ENCODE data around the gene RPS6KA1. TPM values are rescaled to one million over a fixed set of nuclear protein-coding genes. Genes with fewer than 3 reads are reported as not detected.

RPS6KA1 gene
- total and polyA plus RNA-seq, 3 experiments from 2014 or later = 187 to 193 (median 189) TPM

GRCh38 chr1:26533951-26534509 is 4.5 kb downstream of the RPS6KA1 start:
- Histone ChIP-seq H3K36me3 (ENCODE audit: insufficient read depth, low read length) (no peaks in the 10 kb centered on the region), H3K27ac (ENCODE audit: low read depth, low read length) (no peak overlapping the region), H3K27me3 (ENCODE audit: insufficient read depth, low read length, poor library complexity, severe bottlenecking) (no peaks in the 10 kb centered on the region), H3K4me3 (ENCODE audit: low read length) (no peak overlapping the region), H3K4me1 (ENCODE audit: insufficient read depth, low read length) (peaks cover 63% of the 10 kb centered on the region), H3K9me3 (ENCODE audit: low read length) (no peaks in the 10 kb centered on the region)
- ChIA-PET CTCF (no interaction called here), POLR2A (no interaction called here)
- H3K27me3 Mint-ChIP-seq = no peaks in the 10 kb centered on the region
- H3K4me3 Mint-ChIP-seq = peak overlapping the region in 1 of 7 donors; percentile 10
- H3K9me3 Mint-ChIP-seq = no peaks in the 10 kb centered on the region
- no peak for DNase-seq
- H3K27ac Mint-ChIP-seq = peak overlapping the region in 6 of 8 donors; percentile 17 to 86 (median 60)
- no peaks in the 10 kb centered on the region for H3K36me3 Mint-ChIP-seq
- H3K4me1 Mint-ChIP-seq = peaks cover 48 to 68% (median 48%) of the 10 kb centered on the region in 3 donors

- no peak for DNase-seq
- CTCF ChIA-PET = interaction anchor here (1.3 kb wide), 1 partner anchor 35 kb away, joined by 8 read pairs; no protein-coding TSS in a partner anchor
- H3K27me3 ChIP-seq (ENCODE audit: insufficient read depth, low read length, poor library complexity, severe bottlenecking) = no peaks in the 10 kb centered on the region
- H3K4me3 ChIP-seq (ENCODE audit: low read length) = no peak overlapping the region
- H3K36me3 Mint-ChIP-seq = no peaks in the 10 kb centered on the region
- peaks cover 74% of the 10 kb centered on the region for H3K4me1 ChIP-seq (ENCODE audit: insufficient read depth, low read length)
- H3K4me1 Mint-ChIP-seq = peaks cover 54 to 73% (median 54%) of the 10 kb centered on the region in 3 donors
- no peak overlapping the region for H3K27ac ChIP-seq (ENCODE audit: low read depth, low read length)
- peaks cover 0 to 1% of the 10 kb centered on the region in 2 donors for H3K27me3 Mint-ChIP-seq
- no peaks in the 10 kb centered on the region for H3K9me3 ChIP-seq (ENCODE audit: low read length)
- H3K27ac Mint-ChIP-seq = peak overlapping the region in 6 of 8 donors; percentile 60 to 88 (median 72)
- POLR2A ChIA-PET = no interaction called here
- H3K36me3 ChIP-seq (ENCODE audit: insufficient read depth, low read length) = no peaks in the 10 kb centered on the region
- peak overlapping the region in 3 of 7 donors; percentile 6 to 82 (median 52) for H3K4me3 Mint-ChIP-seq
- H3K9me3 Mint-ChIP-seq = no peaks in the 10 kb centered on the region
Observed at GRCh38 chr1:26535201-26535600, 5.6 kb downstream of the RPS6KA1 start.

GRCh38 chr1:26536081-26536480 is 6.5 kb downstream of the RPS6KA1 start:
- H3K27ac ChIP-seq (ENCODE audit: low read depth, low read length) = no peak overlapping the region
- Mint-ChIP-seq H3K4me1 (peaks cover 51 to 69% (median 52%) of the 10 kb centered on the region in 3 donors), H3K27me3 (peaks cover 0 to 1% of the 10 kb centered on the region in 2 donors), H3K27ac (peak overlapping the region in 3 of 8 donors; percentile 12 to 70 (median 63)), H3K9me3 (no peaks in the 10 kb centered on the region), H3K36me3 (no peaks in the 10 kb centered on the region), H3K4me3 (no peak overlapping the region)
- H3K4me3 ChIP-seq (ENCODE audit: low read length) = no peak overlapping the region
- ChIA-PET POLR2A (interaction anchor here (0.6 kb wide), 1 partner anchor 41 kb away, joined by 3 read pairs; no protein-coding TSS in a partner anchor), CTCF (interaction anchor here (0.6 to 0.9 kb wide), 2 partner anchors 10 to 798 kb away, joined by 3 to 4 read pairs; no protein-coding TSS in a partner anchor)
- no peaks in the 10 kb centered on the region for H3K27me3 ChIP-seq (ENCODE audit: insufficient read depth, low read length, poor library complexity, severe bottlenecking)
- no peaks in the 10 kb centered on the region for H3K9me3 ChIP-seq (ENCODE audit: low read length)
- H3K4me1 ChIP-seq (ENCODE audit: insufficient read depth, low read length) = peaks cover 70% of the 10 kb centered on the region
- H3K36me3 ChIP-seq (ENCODE audit: insufficient read depth, low read length) = no peaks in the 10 kb centered on the region
- no peak for DNase-seq

- peaks cover 49 to 68% (median 55%) of the 10 kb centered on the region in 3 donors for H3K4me1 Mint-ChIP-seq
- H3K27me3 Mint-ChIP-seq = peaks cover 0 to 1% of the 10 kb centered on the region in 2 donors
- ChIA-PET POLR2A (no interaction called here), CTCF (interaction anchor here (0.9 to 6.4 kb wide), 2 partner anchors 7 to 11 kb away, joined by 4 to 54 read pairs; partner anchors contain the start of gene RPS6KA1)
- Histone ChIP-seq H3K36me3 (ENCODE audit: insufficient read depth, low read length) (no peaks in the 10 kb centered on the region), H3K27me3 (ENCODE audit: insufficient read depth, low read length, poor library complexity, severe bottlenecking) (no peaks in the 10 kb centered on the region), H3K4me3 (ENCODE audit: low read length) (no peak overlapping the region), H3K27ac (ENCODE audit: low read depth, low read length) (no peak overlapping the region), H3K4me1 (ENCODE audit: insufficient read depth, low read length) (peaks cover 70% of the 10 kb centered on the region), H3K9me3 (ENCODE audit: low read length) (no peaks in the 10 kb centered on the region)
- H3K9me3 Mint-ChIP-seq = no peaks in the 10 kb centered on the region
- no peak overlapping the region for H3K4me3 Mint-ChIP-seq
- H3K27ac Mint-ChIP-seq = peak overlapping the region in 4 of 8 donors; percentile 12 to 70 (median 39)
- no peaks in the 10 kb centered on the region for H3K36me3 Mint-ChIP-seq
- DNase-seq = no peak
Observed at GRCh38 chr1:26536521-26536920, 7.0 kb downstream of the RPS6KA1 start.

- Histone ChIP-seq H3K9me3 (ENCODE audit: low read length) (no peaks in the 10 kb centered on the region), H3K27ac (ENCODE audit: low read depth, low read length) (no peak overlapping the region), H3K27me3 (ENCODE audit: insufficient read depth, low read length, poor library complexity, severe bottlenecking) (no peaks in the 10 kb centered on the region), H3K4me1 (ENCODE audit: insufficient read depth, low read length) (peaks cover 78% of the 10 kb centered on the region), H3K36me3 (ENCODE audit: insufficient read depth, low read length) (no peaks in the 10 kb centered on the region), H3K4me3 (ENCODE audit: low read length) (no peak overlapping the region)
- POLR2A ChIA-PET = no interaction called here
- DNase-seq = no peak
- peaks cover 63 to 76% (median 69%) of the 10 kb centered on the region in 3 donors for H3K4me1 Mint-ChIP-seq
- H3K4me3 Mint-ChIP-seq = peak overlapping the region in 1 of 7 donors; percentile 14
- H3K9me3 Mint-ChIP-seq = no peaks in the 10 kb centered on the region
- H3K27ac Mint-ChIP-seq = peak overlapping the region; percentile 3 to 94 (median 80)
- CTCF ChIA-PET = interaction anchor here (0.7 to 6.4 kb wide), 18 partner anchors 9 to 272 kb away, joined by 3 to 54 read pairs (median 5); partner anchors contain the start of gene RPS6KA1
- no peaks in the 10 kb centered on the region for H3K36me3 Mint-ChIP-seq
- H3K27me3 Mint-ChIP-seq = peaks cover 0 to 1% of the 10 kb centered on the region in 2 donors
Observed at GRCh38 chr1:26537951-26538352, 8.4 kb downstream of the RPS6KA1 start.

GRCh38 chr1:26538480-26539412 is 9.2 kb downstream of the RPS6KA1 start:
- Histone ChIP-seq H3K4me3 (ENCODE audit: low read length) (no peak overlapping the region), H3K9me3 (ENCODE audit: low read length) (no peaks in the 10 kb centered on the region), H3K27ac (ENCODE audit: low read depth, low read length) (no peak overlapping the region), H3K27me3 (ENCODE audit: insufficient read depth, low read length, poor library complexity, severe bottlenecking) (no peaks in the 10 kb centered on the region), H3K36me3 (ENCODE audit: insufficient read depth, low read length) (no peaks in the 10 kb centered on the region), H3K4me1 (ENCODE audit: insufficient read depth, low read length) (peaks cover 84% of the 10 kb centered on the region)
- Mint-ChIP-seq H3K27ac (peak overlapping the region; percentile 77 to 95 (median 88)), H3K9me3 (no peaks in the 10 kb centered on the region), H3K27me3 (peaks cover 0 to 1% of the 10 kb centered on the region in 2 donors), H3K36me3 (no peaks in the 10 kb centered on the region), H3K4me3 (peak overlapping the region in 4 of 7 donors; percentile 3 to 52 (median 36)), H3K4me1 (peaks cover 69 to 84% (median 76%) of the 10 kb centered on the region in 3 donors)
- ChIA-PET POLR2A (interaction anchor here (0.5 to 1.0 kb wide), 3 partner anchors 49 to 329 kb away, joined by 4 to 5 read pairs (median 4); no protein-coding TSS in a partner anchor), CTCF (interaction anchor here (0.6 to 6.4 kb wide), 22 partner anchors 9 to 272 kb away, joined by 3 to 54 read pairs (median 4); partner anchors contain the start of gene RPS6KA1)
- DNase-seq = peak in 3 of 5 donors; percentile 20 to 63 (median 31)

- no peaks in the 10 kb centered on the region for H3K9me3 ChIP-seq (ENCODE audit: low read length)
- Mint-ChIP-seq H3K4me3 (peak overlapping the region in 5 of 7 donors; percentile 59 to 83 (median 61)), H3K36me3 (no peaks in the 10 kb centered on the region), H3K4me1 (peaks cover 69 to 84% (median 76%) of the 10 kb centered on the region in 3 donors), H3K27me3 (peaks cover 0 to 1% of the 10 kb centered on the region in 2 donors), H3K27ac (peak overlapping the region; percentile 90 to 96 (median 94)), H3K9me3 (no peaks in the 10 kb centered on the region)
- no peaks in the 10 kb centered on the region for H3K36me3 ChIP-seq (ENCODE audit: insufficient read depth, low read length)
- no peak for DNase-seq
- H3K4me1 ChIP-seq (ENCODE audit: insufficient read depth, low read length) = peaks cover 84% of the 10 kb centered on the region
- CTCF ChIA-PET = interaction anchor here (1.1 to 6.4 kb wide), 10 partner anchors 8 to 294 kb away, joined by 3 to 54 read pairs (median 4); partner anchors contain the start of gene RPS6KA1
- POLR2A ChIA-PET = interaction anchor here (0.5 to 2.0 kb wide), 3 partner anchors 10 to 328 kb away, joined by 4 to 8 read pairs (median 4); partner anchors contain the start of gene RPS6KA1
- H3K27me3 ChIP-seq (ENCODE audit: insufficient read depth, low read length, poor library complexity, severe bottlenecking) = no peaks in the 10 kb centered on the region
- no peak overlapping the region for H3K27ac ChIP-seq (ENCODE audit: low read depth, low read length)
- H3K4me3 ChIP-seq (ENCODE audit: low read length) = peak overlapping the region; percentile 28
Observed at GRCh38 chr1:26539722-26540121, 10.2 kb downstream of the RPS6KA1 start.

Measured in CD8-positive, alpha-beta memory T cell (primary cell).